ENCODE data around the gene KCNK5.

DNA sequence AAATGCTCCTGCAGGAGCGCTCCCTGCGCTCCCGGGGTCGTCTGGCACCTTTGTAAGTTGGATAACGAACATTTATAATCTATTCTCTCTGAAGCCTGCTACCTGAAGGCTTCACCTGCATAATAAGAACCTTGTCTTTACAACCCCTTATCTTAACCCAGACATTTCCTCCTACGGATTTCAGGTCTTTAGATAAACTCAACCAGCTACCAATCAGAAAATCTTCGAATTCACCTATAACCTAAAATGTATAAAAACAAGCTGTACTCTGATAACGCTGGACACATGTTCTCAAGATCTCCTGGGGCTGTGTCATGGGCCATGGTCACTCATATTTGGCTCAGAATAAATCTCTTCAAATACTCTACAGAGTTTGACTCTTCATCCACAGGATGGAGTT lies 4.1 kb upstream of the KCNK5 start:
- TF ChIP-seq, protein P1, sequence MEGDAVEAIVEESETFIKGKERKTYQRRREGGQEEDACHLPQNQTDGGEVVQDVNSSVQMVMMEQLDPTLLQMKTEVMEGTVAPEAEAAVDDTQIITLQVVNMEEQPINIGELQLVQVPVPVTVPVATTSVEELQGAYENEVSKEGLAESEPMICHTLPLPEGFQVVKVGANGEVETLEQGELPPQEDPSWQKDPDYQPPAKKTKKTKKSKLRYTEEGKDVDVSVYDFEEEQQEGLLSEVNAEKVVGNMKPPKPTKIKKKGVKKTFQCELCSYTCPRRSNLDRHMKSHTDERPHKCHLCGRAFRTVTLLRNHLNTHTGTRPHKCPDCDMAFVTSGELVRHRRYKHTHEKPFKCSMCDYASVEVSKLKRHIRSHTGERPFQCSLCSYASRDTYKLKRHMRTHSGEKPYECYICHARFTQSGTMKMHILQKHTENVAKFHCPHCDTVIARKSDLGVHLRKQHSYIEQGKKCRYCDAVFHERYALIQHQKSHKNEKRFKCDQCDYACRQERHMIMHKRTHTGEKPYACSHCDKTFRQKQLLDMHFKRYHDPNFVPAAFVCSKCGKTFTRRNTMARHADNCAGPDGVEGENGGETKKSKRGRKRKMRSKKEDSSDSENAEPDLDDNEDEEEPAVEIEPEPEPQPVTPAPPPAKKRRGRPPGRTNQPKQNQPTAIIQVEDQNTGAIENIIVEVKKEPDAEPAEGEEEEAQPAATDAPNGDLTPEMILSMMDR (IDR thresholded peaks at IDR 0.05; ENCODE audit: insufficient read depth, low read length, poor library complexity, severe bottlenecking) = no peak
- no peak for TF ChIP-seq EZH2phosphoT487 (conservative IDR thresholded peaks at IDR 0.05; ENCODE audit: low read length)
